H1 (cell line): ENCODE data around the gene PDIA2.

ENCODE experiments used
- ATF2 ChIP-seq: IDR thresholded peaks from 2 replicates; pipeline ENCODE4 v1.6.1; 2012; ENCODE audit warnings: low read length, inconsistent platforms
- CHD7 ChIP-seq: fragments of 300-600 bp; sonication (generic); IDR thresholded peaks from 2 replicates; pipeline ENCODE4 v1.7.1; 2012; ENCODE audit warnings: low read length, moderate library complexity, mild to moderate bottlenecking, inconsistent platforms; ENCODE audit not compliant: insufficient replicate concordance
- CTCF ChIP-seq, 3 experiments: IDR thresholded peaks; 1 replicate in 2 of 3; 2 replicates in 1 of 3; pipeline versions ENCODE4 v1.5.1 to v1.6.1; 2011; ENCODE audit warnings: low read length in 3 of 3, mild to moderate bottlenecking in 3 of 3, inconsistent platforms in 2 of 3, low read depth in 1 of 3, moderate library complexity in 1 of 3; ENCODE audit not compliant: insufficient read depth in 1 of 3; ENCODE audit errors: control extremely low read depth in 1 of 3
- EGR1 ChIP-seq: IDR thresholded peaks from 2 replicates; pipeline ENCODE4 v1.6.1; 2011; ENCODE audit warnings: low read depth, low read length, borderline replicate concordance
- EZH2 ChIP-seq: fragments of 200-600 bp; sonication (generic); IDR thresholded peaks from 2 replicates; pipeline ENCODE4 v1.7.1; 2012; ENCODE audit warnings: low read depth, mild to moderate bottlenecking, moderate library complexity, low read length, inconsistent platforms; ENCODE audit not compliant: severe bottlenecking
- GABPA ChIP-seq: IDR thresholded peaks from 2 replicates; pipeline ENCODE4 v1.6.1; 2011; ENCODE audit warnings: mild to moderate bottlenecking, low read length, moderate library complexity, borderline replicate concordance; ENCODE audit not compliant: insufficient read depth
- HDAC6 ChIP-seq: IDR thresholded peaks from one replicate; pipeline ENCODE4 v1.7.1; 2012; ENCODE audit warnings: low read depth, mild to moderate bottlenecking, inconsistent platforms, low read length, moderate library complexity
- NRF1 ChIP-seq: IDR thresholded peaks from 2 replicates; pipeline ENCODE4 v1.6.1; 2011; ENCODE audit warnings: mild to moderate bottlenecking, low read depth, low read length, improper control_type of control experiment
- POLR2A ChIP-seq, 2 experiments: IDR thresholded peaks; 1 replicate in 1 of 2; 2 replicates in 1 of 2; pipeline ENCODE4 v1.6.1; 2011; ENCODE audit warnings: low read depth in 2 of 2, low read length in 2 of 2, mild to moderate bottlenecking in 2 of 2; ENCODE audit errors: control extremely low read depth in 1 of 2
- POLR2AphosphoS5 ChIP-seq: IDR thresholded peaks from 2 replicates; pipeline ENCODE4 v1.6.1; 2011; ENCODE audit warnings: low read depth, low read length
- RBBP5 ChIP-seq: IDR thresholded peaks from 2 replicates; pipeline ENCODE4 v1.7.1; 2012; ENCODE audit warnings: low read depth, mild to moderate bottlenecking, inconsistent platforms, low read length, moderate library complexity, borderline replicate concordance
- SAP30 ChIP-seq: fragments of 300-600 bp; sonication (generic); IDR thresholded peaks from 2 replicates; pipeline ENCODE4 v1.7.1; 2012; ENCODE audit warnings: low read length, moderate library complexity, mild to moderate bottlenecking, inconsistent platforms; ENCODE audit not compliant: insufficient read depth, insufficient replicate concordance
- TAF1 ChIP-seq: IDR thresholded peaks from 2 replicates; pipeline ENCODE4 v1.6.1; 2011; ENCODE audit warnings: mild to moderate bottlenecking, low read depth, low read length
- TEAD4 ChIP-seq: IDR thresholded peaks from 2 replicates; pipeline ENCODE4 v1.6.1; 2012; ENCODE audit warnings: low read depth, low read length, inconsistent platforms, mixed read lengths

GRCh38 chr16:336269-336668 lies 53.3 kb downstream of the PDIA2 start:
- TF ChIP-seq ATF2, result no peak
- no peak for TF ChIP-seq SAP30
- TF ChIP-seq CHD7, result no peak
- no peak for TF ChIP-seq CTCF (IDR thresholded peaks at IDR 0.05; ENCODE audit: control extremely low read depth in 1 of 3, insufficient read depth in 1 of 3, low read depth in 1 of 3, low read length in 3 of 3)
- no peak for TF ChIP-seq GABPA
- TF ChIP-seq RBBP5, result no peak
- TF ChIP-seq NRF1, result no peak
- no peak for TF ChIP-seq POLR2AphosphoS5
- TF ChIP-seq TEAD4, result no peak
- TF ChIP-seq EZH2, result no peak
- TF ChIP-seq POLR2A (IDR thresholded peaks at IDR 0.05; ENCODE audit: control extremely low read depth in 1 of 2, low read depth in 2 of 2, low read length in 2 of 2), result no peak
- no peak for TF ChIP-seq EGR1
- no peak for TF ChIP-seq TAF1
- no peak for TF ChIP-seq HDAC6
